ENCODE results near the gene HMCES. TPM values are rescaled to one million over a fixed set of nuclear protein-coding genes. Genes with fewer than 3 reads are reported as not detected.
A peak's percentile ranks its signal among the peaks of the same experiment; 100 is the strongest.
"Not testable (repeated sequence)": the region's sequence is repeated elsewhere in the genome, so short reads cannot be mapped to it uniquely, and the experiment has no call there.

Gene HMCES
- total and polyA plus RNA-seq, 2 donors, result 33.2 to 59.4 TPM

DNA sequence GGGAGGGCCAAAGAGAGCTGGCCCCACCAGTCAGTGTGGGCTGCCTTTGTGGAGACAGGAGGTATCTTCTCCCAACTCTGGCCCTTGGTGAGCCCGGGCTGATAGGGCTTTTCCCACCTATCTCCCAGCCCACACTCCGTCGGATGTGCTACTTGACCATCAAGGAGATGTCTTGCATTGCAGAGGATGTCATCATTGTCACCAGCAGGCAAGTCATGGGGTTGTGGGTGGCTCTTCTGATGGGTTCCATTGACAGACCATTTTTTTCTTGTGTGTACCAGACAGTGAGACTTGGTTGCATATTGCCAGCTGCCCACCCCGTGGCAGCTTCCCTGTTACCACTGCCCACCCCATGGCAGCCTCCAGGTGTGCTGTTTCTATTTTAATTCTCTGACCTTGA, 25.9 kb upstream of the HMCES start:
- 97% methylated on average over 4 of the region's 4 CpGs for WGBS
- peaks cover 10 to 19% of the 10 kb centered on the region in 2 donors for H3K4me1 ChIP-seq (ENCODE audit: control insufficient read depth in 2 of 2, insufficient read depth in 2 of 2, low read length in 2 of 2)

DNA sequence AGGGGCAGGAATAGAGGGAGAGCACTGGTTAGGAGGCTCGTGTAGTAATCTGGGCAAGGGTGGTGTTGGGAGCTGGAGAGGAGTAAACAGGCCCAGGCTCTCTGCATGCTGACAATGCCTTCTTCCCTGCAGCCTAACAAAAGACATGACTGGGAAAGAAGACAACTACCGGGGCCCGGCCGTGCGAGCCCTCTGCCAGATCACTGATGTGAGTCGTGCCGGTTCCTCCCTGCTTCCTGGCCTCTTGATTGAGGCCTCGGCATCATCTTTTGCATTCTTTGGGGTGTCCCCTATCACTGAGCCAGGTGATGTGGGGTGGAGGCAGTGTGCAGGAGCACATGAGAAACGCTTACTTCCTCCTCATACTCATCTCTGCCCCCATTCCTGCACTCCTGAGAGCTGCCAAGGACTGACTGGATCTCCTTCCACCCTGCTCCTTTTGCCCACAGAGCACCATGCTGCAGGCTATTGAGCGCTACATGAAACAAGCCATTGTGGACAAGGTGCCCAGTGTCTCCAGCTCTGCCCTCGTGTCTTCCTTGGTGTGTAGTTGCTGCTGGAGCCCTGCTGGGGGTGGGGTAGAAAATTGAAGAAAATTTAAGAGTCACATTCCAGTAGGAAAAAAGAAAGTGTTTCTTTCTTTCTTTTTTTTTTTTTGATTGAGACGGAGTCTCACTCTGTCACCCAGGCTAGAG, 24.0 kb upstream of the HMCES start:
- DNase-seq (ENCODE audit: low read depth in 6 of 9, low spot score in 9 of 9), result no peak
- 95% methylated on average over 12 of the region's 12 CpGs for WGBS
- Histone ChIP-seq H3K9me3 (ENCODE audit: control insufficient read depth in 2 of 2, insufficient read depth in 1 of 2, low read length in 1 of 2) (no peaks in the 10 kb centered on the region), H3K4me1 (ENCODE audit: control insufficient read depth in 2 of 2, insufficient read depth in 2 of 2, low read length in 2 of 2) (peaks cover 5 to 8% of the 10 kb centered on the region in 2 donors), H3K27ac (ENCODE audit: low read depth in 1 of 2, low read length in 1 of 2) (no peak overlapping the region), H3K4me3 (ENCODE audit: low read length in 2 of 2) (no peak overlapping the region), H3K36me3 (ENCODE audit: control insufficient read depth in 2 of 2, insufficient read depth in 2 of 2, low read length in 1 of 2) (peaks cover 66 to 70% of the 10 kb centered on the region in 2 donors), H3K27me3 (ENCODE audit: control insufficient read depth in 2 of 2, insufficient read depth in 1 of 2, low read length in 1 of 2) (no peaks in the 10 kb centered on the region)

More for the DNA sequence above, 25.9 kb upstream of the HMCES start:
- peaks cover 0 to 5% of the 10 kb centered on the region in 2 donors for H3K9me3 ChIP-seq (ENCODE audit: control insufficient read depth in 2 of 2, insufficient read depth in 1 of 2, low read length in 1 of 2)
- no peak overlapping the region for H3K4me3 ChIP-seq (ENCODE audit: low read length in 2 of 2)
- peaks cover 54% of the 10 kb centered on the region in 2 donors for H3K36me3 ChIP-seq (ENCODE audit: control insufficient read depth in 2 of 2, insufficient read depth in 2 of 2, low read length in 1 of 2)
- H3K27ac ChIP-seq (ENCODE audit: low read depth in 1 of 2, low read length in 1 of 2), result no peak overlapping the region
- H3K27me3 ChIP-seq (ENCODE audit: control insufficient read depth in 2 of 2, insufficient read depth in 1 of 2, low read length in 1 of 2), result no peaks in the 10 kb centered on the region
- DNase-seq (ENCODE audit: low read depth in 6 of 9, low spot score in 9 of 9), result no peak

DNA sequence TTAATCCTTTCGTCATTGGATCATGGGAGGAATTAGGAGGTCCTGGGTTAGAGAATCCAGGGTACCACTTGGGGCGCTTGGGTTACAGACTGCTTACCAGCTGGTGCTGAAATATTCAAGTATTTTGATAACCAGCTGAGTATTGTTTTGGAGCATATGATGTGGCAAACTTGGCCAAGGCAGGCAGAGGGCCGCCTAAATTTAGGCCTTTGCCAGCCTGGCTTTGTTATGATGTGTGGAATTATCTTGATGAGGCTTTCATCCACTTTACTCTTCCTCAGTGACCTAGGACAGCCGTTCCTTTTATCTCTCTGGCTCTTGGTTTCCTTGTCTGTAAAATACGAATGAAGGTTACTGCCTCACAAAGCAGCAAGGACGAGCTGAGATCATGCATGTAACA, 22.4 kb upstream of the HMCES start:
- H3K36me3 ChIP-seq (ENCODE audit: control insufficient read depth in 2 of 2, insufficient read depth in 2 of 2, low read length in 1 of 2), result peaks cover 82 to 85% of the 10 kb centered on the region in 2 donors
- H3K4me1 ChIP-seq (ENCODE audit: control insufficient read depth in 2 of 2, insufficient read depth in 2 of 2, low read length in 2 of 2), result no peaks in the 10 kb centered on the region
- no peak overlapping the region for H3K27ac ChIP-seq (ENCODE audit: low read depth in 1 of 2, low read length in 1 of 2)
- WGBS, result over 99% methylated on average over 6 of the region's 6 CpGs
- no peak overlapping the region for H3K4me3 ChIP-seq (ENCODE audit: low read length in 2 of 2)
- no peaks in the 10 kb centered on the region for H3K9me3 ChIP-seq (ENCODE audit: control insufficient read depth in 2 of 2, insufficient read depth in 1 of 2, low read length in 1 of 2)
- no peak for DNase-seq (ENCODE audit: low read depth in 6 of 9, low spot score in 9 of 9)
- H3K27me3 ChIP-seq (ENCODE audit: control insufficient read depth in 2 of 2, insufficient read depth in 1 of 2, low read length in 1 of 2), result no peaks in the 10 kb centered on the region

DNA sequence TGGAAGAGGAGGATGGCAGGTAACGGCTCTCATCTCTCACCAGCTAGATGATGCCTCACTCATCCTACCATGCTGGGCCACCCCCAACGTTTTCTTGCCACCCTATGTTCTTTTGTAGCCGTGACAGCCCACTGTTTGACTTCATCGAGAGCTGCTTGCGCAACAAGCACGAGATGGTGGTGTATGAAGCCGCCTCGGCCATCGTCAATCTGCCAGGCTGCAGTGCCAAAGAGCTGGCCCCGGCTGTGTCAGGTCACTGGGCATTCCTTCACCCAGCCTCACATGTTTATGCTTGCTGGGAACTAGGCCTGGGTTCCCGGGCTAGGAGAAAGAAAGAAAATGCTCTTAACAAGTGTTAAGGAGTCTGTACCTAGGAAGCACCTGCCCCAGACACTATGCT, 21.1 kb upstream of the HMCES start:
- Histone ChIP-seq H3K36me3 (ENCODE audit: control insufficient read depth in 2 of 2, insufficient read depth in 2 of 2, low read length in 1 of 2) (peaks cover 84 to 87% of the 10 kb centered on the region in 2 donors), H3K27me3 (ENCODE audit: control insufficient read depth in 2 of 2, insufficient read depth in 1 of 2, low read length in 1 of 2) (no peaks in the 10 kb centered on the region), H3K27ac (ENCODE audit: low read depth in 1 of 2, low read length in 1 of 2) (no peak overlapping the region), H3K9me3 (ENCODE audit: control insufficient read depth in 2 of 2, insufficient read depth in 1 of 2, low read length in 1 of 2) (no peaks in the 10 kb centered on the region), H3K4me3 (ENCODE audit: low read length in 2 of 2) (no peak overlapping the region), H3K4me1 (ENCODE audit: control insufficient read depth in 2 of 2, insufficient read depth in 2 of 2, low read length in 2 of 2) (no peaks in the 10 kb centered on the region)
- no peak for DNase-seq (ENCODE audit: low read depth in 6 of 9, low spot score in 9 of 9)
- 97% methylated on average over 11 of the region's 11 CpGs for WGBS

DNA sequence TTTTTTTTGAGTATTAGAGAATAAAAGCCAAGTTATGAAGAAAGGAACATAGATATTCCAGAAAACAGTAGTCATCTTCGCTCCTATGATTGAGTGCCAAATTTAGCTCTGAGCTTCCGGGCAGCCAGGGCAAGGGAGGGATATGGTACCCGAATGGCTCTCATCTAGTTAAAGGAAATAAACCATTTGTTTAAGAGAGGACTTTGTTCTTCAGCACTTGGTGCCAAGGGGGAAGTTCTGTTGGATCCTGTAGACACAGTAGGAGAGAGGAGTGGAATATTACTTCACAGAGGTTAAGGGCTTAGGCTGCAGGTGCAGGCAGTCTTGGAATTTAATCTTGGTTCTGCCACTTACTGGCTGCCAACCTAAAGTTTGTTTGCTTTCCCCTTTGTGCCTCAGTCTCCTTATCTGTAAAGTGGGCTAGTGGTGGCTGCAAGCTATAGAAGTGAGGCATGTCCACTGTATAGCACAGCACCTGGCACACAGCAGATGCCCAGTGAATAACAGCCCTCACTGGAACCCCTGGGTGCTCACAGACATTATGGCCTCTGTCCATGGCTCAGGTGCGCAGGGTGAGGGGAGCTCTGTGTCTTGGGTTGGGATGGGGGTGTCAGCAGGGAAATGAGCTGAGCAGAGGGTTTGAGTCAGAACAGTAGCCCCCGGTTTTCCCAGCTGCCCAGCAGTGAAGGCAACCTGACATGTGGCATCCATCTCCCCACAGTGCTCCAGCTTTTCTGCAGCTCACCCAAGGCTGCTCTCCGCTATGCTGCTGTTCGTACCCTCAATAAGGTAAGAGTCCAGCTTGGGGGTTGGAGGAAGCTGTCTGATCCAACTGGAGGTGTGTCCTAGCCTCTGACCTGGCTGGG, 18.8 kb upstream of the HMCES start:
- Histone ChIP-seq H3K27ac (ENCODE audit: low read depth in 1 of 2, low read length in 1 of 2) (no peak overlapping the region), H3K27me3 (ENCODE audit: control insufficient read depth in 2 of 2, insufficient read depth in 1 of 2, low read length in 1 of 2) (no peaks in the 10 kb centered on the region), H3K36me3 (ENCODE audit: control insufficient read depth in 2 of 2, insufficient read depth in 2 of 2, low read length in 1 of 2) (peaks cover 82 to 90% of the 10 kb centered on the region in 2 donors), H3K9me3 (ENCODE audit: control insufficient read depth in 2 of 2, insufficient read depth in 1 of 2, low read length in 1 of 2) (no peaks in the 10 kb centered on the region), H3K4me3 (ENCODE audit: low read length in 2 of 2) (no peak overlapping the region), H3K4me1 (ENCODE audit: control insufficient read depth in 2 of 2, insufficient read depth in 2 of 2, low read length in 2 of 2) (no peaks in the 10 kb centered on the region)
- WGBS, result 97% methylated on average over 7 of the region's 7 CpGs
- DNase-seq (ENCODE audit: low read depth in 6 of 9, low spot score in 9 of 9), result no peak

DNA sequence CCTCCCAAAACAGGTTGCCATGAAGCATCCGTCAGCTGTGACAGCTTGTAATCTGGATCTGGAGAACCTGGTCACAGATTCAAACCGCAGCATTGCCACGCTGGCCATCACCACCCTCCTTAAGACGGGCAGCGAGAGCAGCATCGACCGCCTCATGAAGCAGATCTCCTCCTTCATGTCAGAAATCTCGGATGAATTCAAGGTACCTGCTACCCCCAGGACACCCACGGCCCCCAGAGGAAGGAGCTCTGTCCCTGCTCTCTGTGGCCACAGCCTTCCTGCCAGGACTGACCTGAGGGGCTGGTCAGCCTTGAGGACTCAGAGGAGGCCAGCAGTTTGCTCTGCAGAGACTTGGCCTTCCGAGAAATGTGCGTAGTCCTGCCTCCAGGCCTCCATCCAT, 18.1 kb upstream of the HMCES start:
- Histone ChIP-seq H3K9me3 (ENCODE audit: control insufficient read depth in 2 of 2, insufficient read depth in 1 of 2, low read length in 1 of 2) (no peaks in the 10 kb centered on the region), H3K27me3 (ENCODE audit: control insufficient read depth in 2 of 2, insufficient read depth in 1 of 2, low read length in 1 of 2) (no peaks in the 10 kb centered on the region), H3K4me1 (ENCODE audit: control insufficient read depth in 2 of 2, insufficient read depth in 2 of 2, low read length in 2 of 2) (no peaks in the 10 kb centered on the region), H3K27ac (ENCODE audit: low read depth in 1 of 2, low read length in 1 of 2) (no peak overlapping the region), H3K4me3 (ENCODE audit: low read length in 2 of 2) (no peak overlapping the region), H3K36me3 (ENCODE audit: control insufficient read depth in 2 of 2, insufficient read depth in 2 of 2, low read length in 1 of 2) (peaks cover 82 to 90% of the 10 kb centered on the region in 2 donors)
- WGBS, result over 99% methylated on average over 11 of the region's 11 CpGs
- DNase-seq (ENCODE audit: low read depth in 6 of 9, low spot score in 9 of 9), result no peak

DNA sequence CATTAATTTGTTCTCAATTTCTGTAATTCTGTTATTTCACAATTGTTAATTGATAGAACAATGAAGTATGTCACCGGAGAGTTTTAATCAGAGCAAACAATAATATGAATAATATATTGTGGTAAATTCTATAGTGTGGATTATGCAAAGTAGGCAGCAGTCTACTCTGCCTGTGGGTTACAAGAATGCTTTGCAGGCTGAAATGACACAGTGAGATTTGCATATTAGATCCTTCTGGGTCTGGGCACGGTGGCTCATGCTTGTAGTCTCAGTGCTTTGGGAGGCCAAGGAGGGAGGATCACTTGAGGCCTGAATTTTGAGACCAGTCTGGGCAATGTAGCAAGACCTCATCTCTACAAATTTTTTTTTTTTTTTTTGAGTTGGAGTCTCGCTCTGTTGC, 16.8 kb upstream of the HMCES start:
- WGBS, result over 99% methylated on average over 3 of the region's 3 CpGs
- H3K4me3 ChIP-seq (ENCODE audit: low read length in 2 of 2), result no peak overlapping the region
- H3K27ac ChIP-seq (ENCODE audit: low read depth in 1 of 2, low read length in 1 of 2), result no peak overlapping the region
- H3K4me1 ChIP-seq (ENCODE audit: control insufficient read depth in 2 of 2, insufficient read depth in 2 of 2, low read length in 2 of 2), result no peaks in the 10 kb centered on the region
- H3K27me3 ChIP-seq (ENCODE audit: control insufficient read depth in 2 of 2, insufficient read depth in 1 of 2, low read length in 1 of 2), result no peaks in the 10 kb centered on the region
- peaks cover 74 to 89% of the 10 kb centered on the region in 2 donors for H3K36me3 ChIP-seq (ENCODE audit: control insufficient read depth in 2 of 2, insufficient read depth in 2 of 2, low read length in 1 of 2)
- no peaks in the 10 kb centered on the region for H3K9me3 ChIP-seq (ENCODE audit: control insufficient read depth in 2 of 2, insufficient read depth in 1 of 2, low read length in 1 of 2)
- no peak for DNase-seq (ENCODE audit: low read depth in 6 of 9, low spot score in 9 of 9)

DNA sequence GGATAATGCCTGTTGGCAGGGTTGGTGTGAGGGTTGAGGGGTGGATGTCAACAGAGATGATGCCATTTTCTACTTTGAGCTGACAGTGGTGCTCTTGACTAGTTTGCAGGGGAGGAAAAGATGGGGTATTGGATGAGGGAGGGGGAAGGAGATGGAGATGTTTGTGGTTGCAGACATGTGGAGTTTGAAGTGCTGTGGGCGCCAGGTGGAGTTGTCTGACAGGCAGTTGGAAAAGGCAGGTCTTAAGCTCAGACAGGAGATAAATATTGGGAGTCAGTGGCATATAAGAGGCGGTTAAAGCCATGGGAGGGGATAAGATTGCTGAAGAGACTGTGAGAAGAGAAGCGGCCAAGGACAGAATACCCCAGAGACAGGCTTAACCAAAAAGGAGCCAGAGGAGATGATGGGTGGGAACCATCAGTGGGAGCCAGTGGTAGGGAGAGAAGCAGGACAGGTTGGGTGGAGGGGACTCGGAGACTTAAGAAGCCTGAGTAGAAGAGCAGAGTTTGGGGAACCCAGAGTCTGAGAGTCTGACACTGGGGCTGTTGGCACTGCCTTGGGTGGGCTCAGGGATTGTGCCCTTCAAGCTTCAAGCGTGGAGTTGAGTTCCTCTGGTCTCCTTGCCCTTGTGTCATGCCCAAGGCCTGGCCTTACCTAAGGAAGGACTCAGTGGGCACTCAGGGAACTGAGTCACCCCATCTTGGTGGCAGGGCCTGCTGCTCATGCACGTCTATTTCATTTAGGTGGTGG, 15.3 kb upstream of the HMCES start:
- peak in 1 of 9 donors; percentile 29 for DNase-seq (ENCODE audit: low read depth in 6 of 9, low spot score in 9 of 9)
- WGBS, result 75% methylated on average over 6 of the region's 6 CpGs

DNA sequence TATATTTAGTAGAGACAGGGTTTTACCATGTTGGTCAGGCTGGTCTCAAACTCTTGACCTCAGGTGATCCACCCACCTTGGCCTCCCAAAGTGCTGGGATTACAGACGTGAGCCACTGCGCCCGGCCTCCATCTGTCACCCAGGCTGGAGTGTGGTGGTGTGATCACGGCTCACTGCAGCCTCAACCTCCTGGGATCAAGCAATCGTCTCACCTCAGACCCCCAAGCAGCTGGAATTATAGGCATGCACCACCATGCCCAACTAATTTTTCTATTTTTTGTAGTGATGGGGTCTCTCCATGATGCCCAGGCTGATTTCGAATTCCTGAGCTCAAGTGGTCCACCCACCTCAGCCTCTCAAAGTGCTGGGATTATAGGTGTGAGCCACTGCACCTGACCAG, 13.7 kb upstream of the HMCES start:
- H3K4me3 ChIP-seq (ENCODE audit: low read length in 2 of 2); DNase-seq (ENCODE audit: low read depth in 6 of 9, low spot score in 9 of 9); H3K27me3 ChIP-seq (ENCODE audit: control insufficient read depth in 2 of 2, insufficient read depth in 1 of 2, low read length in 1 of 2); H3K4me1 ChIP-seq (ENCODE audit: control insufficient read depth in 2 of 2, insufficient read depth in 2 of 2, low read length in 2 of 2); H3K9me3 ChIP-seq (ENCODE audit: control insufficient read depth in 2 of 2, insufficient read depth in 1 of 2, low read length in 1 of 2); H3K27ac ChIP-seq (ENCODE audit: low read depth in 1 of 2, low read length in 1 of 2): not testable (repeated sequence)
- peaks cover 79 to 93% of the 10 kb centered on the region in 2 donors for H3K36me3 ChIP-seq (ENCODE audit: control insufficient read depth in 2 of 2, insufficient read depth in 2 of 2, low read length in 1 of 2)
- WGBS, result over 99% methylated on average over 6 of the region's 6 CpGs

More for the DNA sequence above, 15.3 kb upstream of the HMCES start:
- no peaks in the 10 kb centered on the region for H3K4me1 ChIP-seq (ENCODE audit: control insufficient read depth in 2 of 2, insufficient read depth in 2 of 2, low read length in 2 of 2)
- H3K36me3 ChIP-seq (ENCODE audit: control insufficient read depth in 2 of 2, insufficient read depth in 2 of 2, low read length in 1 of 2), result peaks cover 72 to 89% of the 10 kb centered on the region in 2 donors
- no peak overlapping the region for H3K27ac ChIP-seq (ENCODE audit: low read depth in 1 of 2, low read length in 1 of 2)
- no peaks in the 10 kb centered on the region for H3K9me3 ChIP-seq (ENCODE audit: control insufficient read depth in 2 of 2, insufficient read depth in 1 of 2, low read length in 1 of 2)
- no peaks in the 10 kb centered on the region for H3K27me3 ChIP-seq (ENCODE audit: control insufficient read depth in 2 of 2, insufficient read depth in 1 of 2, low read length in 1 of 2)
- no peak overlapping the region for H3K4me3 ChIP-seq (ENCODE audit: low read length in 2 of 2)
